Measurements from ENCODE around the gene PHF14.

The PHF14 gene

GRCh38 chr7:11141541-11141940 is 167.9 kb downstream of the PHF14 start (continued):
- no peak for TF ChIP-seq PATZ1 (CRISPR knock-in tag; IDR thresholded peaks at IDR 0.05; ENCODE audit: borderline replicate concordance)
- no peak for TF ChIP-seq ZC3H10 (CRISPR knock-in tag; IDR thresholded peaks at IDR 0.05)
- no peak for TF ChIP-seq OSR1 (CRISPR knock-in tag; IDR thresholded peaks at IDR 0.05)
- TF ChIP-seq ARNTL (CRISPR knock-in tag; IDR thresholded peaks at IDR 0.05; ENCODE audit: borderline replicate concordance, low read depth), result no peak
- no peak for TF ChIP-seq RARB (CRISPR knock-in tag; IDR thresholded peaks at IDR 0.05)
- no peak for TF ChIP-seq ZFP3 (CRISPR knock-in tag; IDR thresholded peaks at IDR 0.05)
- no peak for TF ChIP-seq CSRNP3 (CRISPR knock-in tag; IDR thresholded peaks at IDR 0.05)

- TF ChIP-seq ARNTL (CRISPR knock-in tag; IDR thresholded peaks at IDR 0.05; ENCODE audit: borderline replicate concordance, low read depth) (no peak), POU6F1 (CRISPR knock-in tag; IDR thresholded peaks at IDR 0.05; ENCODE audit: borderline replicate concordance, low read depth) (no peak), RARB (CRISPR knock-in tag; IDR thresholded peaks at IDR 0.05) (no peak), CREB5 (CRISPR knock-in tag; IDR thresholded peaks at IDR 0.05; ENCODE audit: low read depth) (no peak), ESRRG (CRISPR knock-in tag; IDR thresholded peaks at IDR 0.05) (no peak), ZC3H10 (CRISPR knock-in tag; IDR thresholded peaks at IDR 0.05) (no peak), ZNF70 (CRISPR knock-in tag; IDR thresholded peaks at IDR 0.05) (no peak), PATZ1 (CRISPR knock-in tag; IDR thresholded peaks at IDR 0.05; ENCODE audit: borderline replicate concordance) (no peak), ISL1 (CRISPR knock-in tag; IDR thresholded peaks at IDR 0.05) (no peak), BACH2 (CRISPR knock-in tag; IDR thresholded peaks at IDR 0.05; ENCODE audit: borderline replicate concordance) (no peak), ZFP30 (CRISPR knock-in tag; IDR thresholded peaks at IDR 0.05) (no peak), SNAI2 (CRISPR knock-in tag; IDR thresholded peaks at IDR 0.05) (no peak)
- no peak for ATAC-seq
These were observed 180.0 kb downstream of the PHF14 start for GRCh38 chr7:11153694-11154093.

- TF ChIP-seq BACH2 (CRISPR knock-in tag; IDR thresholded peaks at IDR 0.05; ENCODE audit: borderline replicate concordance) (no peak), CSDC2 (CRISPR knock-in tag; IDR thresholded peaks at IDR 0.05) (no peak), TCF4 (CRISPR knock-in tag; IDR thresholded peaks at IDR 0.05; ENCODE audit: borderline replicate concordance) (no peak), ZFP3 (CRISPR knock-in tag; IDR thresholded peaks at IDR 0.05) (no peak), ISL1 (CRISPR knock-in tag; IDR thresholded peaks at IDR 0.05) (no peak), CSRNP3 (CRISPR knock-in tag; IDR thresholded peaks at IDR 0.05) (no peak), OSR1 (CRISPR knock-in tag; IDR thresholded peaks at IDR 0.05) (no peak), TSHZ2 (CRISPR knock-in tag; IDR thresholded peaks at IDR 0.05) (no peak), ZC3H10 (CRISPR knock-in tag; IDR thresholded peaks at IDR 0.05) (no peak), ARNTL (CRISPR knock-in tag; IDR thresholded peaks at IDR 0.05; ENCODE audit: borderline replicate concordance, low read depth) (no peak), SNAI2 (CRISPR knock-in tag; IDR thresholded peaks at IDR 0.05) (no peak), GLIS3 (CRISPR knock-in tag; IDR thresholded peaks at IDR 0.05) (no peak), POU6F1 (CRISPR knock-in tag; IDR thresholded peaks at IDR 0.05; ENCODE audit: borderline replicate concordance, low read depth) (no peak), ZNF70 (CRISPR knock-in tag; IDR thresholded peaks at IDR 0.05) (no peak), ESRRG (CRISPR knock-in tag; IDR thresholded peaks at IDR 0.05) (no peak), ZNF8 (CRISPR knock-in tag; IDR thresholded peaks at IDR 0.05) (no peak), ZNF565 (CRISPR knock-in tag; conservative IDR thresholded peaks at IDR 0.05; ENCODE audit: low read depth) (no peak)
- no peak for ATAC-seq
These were observed 182.2 kb downstream of the PHF14 start for GRCh38 chr7:11155883-11156282.
